ENCODE results near the gene HIVEP3.

- TF ChIP-seq POLR2A (IDR thresholded peaks at IDR 0.05; ENCODE audit: low read length): no peak
- TF ChIP-seq GATA1 (IDR thresholded peaks at IDR 0.05; ENCODE audit: low read depth, low read length): no peak
Observed at GRCh38 chr1:41853907-41854306, 64.8 kb downstream of the HIVEP3 start.

Data from erythroblast (primary cell).